Subcutaneous abdominal adipose tissue (tissue), 5 donors: Measurements from ENCODE around the gene COPS7A.
"Not testable (repeated sequence)": the region's sequence is repeated elsewhere in the genome, so short reads cannot be mapped to it uniquely, and the experiment has no call there.

ENCODE experiments used
- H3K27ac ChIP-seq: one replicate; pipeline ENCODE4 v1.7.0; 2013; ENCODE audit warnings: low read depth, mild to moderate bottlenecking, inconsistent platforms, low read length, moderate library complexity
- H3K27me3 ChIP-seq, 5 donors: one replicate each; pipeline ENCODE4 v1.7.0; 2013; ENCODE audit warnings: low read length in 5 of 5, inconsistent platforms in 1 of 5; ENCODE audit not compliant: control insufficient read depth in 5 of 5, insufficient read depth in 4 of 5
- H3K36me3 ChIP-seq, 5 donors: one replicate each; pipeline ENCODE4 v1.7.0; 2013; ENCODE audit warnings: low read length in 5 of 5; ENCODE audit not compliant: control insufficient read depth in 5 of 5, insufficient read depth in 5 of 5
- H3K4me1 ChIP-seq, 5 donors: one replicate each; pipeline ENCODE4 v1.7.0; 2013; ENCODE audit warnings: low read length in 5 of 5, mild to moderate bottlenecking in 3 of 5, moderate library complexity in 1 of 5; ENCODE audit not compliant: control insufficient read depth in 5 of 5, insufficient read depth in 5 of 5
- H3K4me3 ChIP-seq, 5 donors: one replicate each; pipeline ENCODE4 v1.7.0; 2013; ENCODE audit warnings: low read length in 5 of 5, low read depth in 1 of 5
- H3K9ac ChIP-seq, 5 donors: one replicate each; pipeline ENCODE4 v1.7.0; 2013; ENCODE audit warnings: low read length in 5 of 5, mild to moderate bottlenecking in 4 of 5, moderate library complexity in 3 of 5
- H3K9me3 ChIP-seq, 5 donors: one replicate each; pipeline ENCODE4 v1.7.0; 2013; ENCODE audit warnings: low read length in 5 of 5; ENCODE audit not compliant: control insufficient read depth in 5 of 5
- donor health status: healthy.
- donor health status: healthy.
- donor health status: healthy.
- donor health status: healthy.
- donor health status: healthy.

COPS7A gene

DNA sequence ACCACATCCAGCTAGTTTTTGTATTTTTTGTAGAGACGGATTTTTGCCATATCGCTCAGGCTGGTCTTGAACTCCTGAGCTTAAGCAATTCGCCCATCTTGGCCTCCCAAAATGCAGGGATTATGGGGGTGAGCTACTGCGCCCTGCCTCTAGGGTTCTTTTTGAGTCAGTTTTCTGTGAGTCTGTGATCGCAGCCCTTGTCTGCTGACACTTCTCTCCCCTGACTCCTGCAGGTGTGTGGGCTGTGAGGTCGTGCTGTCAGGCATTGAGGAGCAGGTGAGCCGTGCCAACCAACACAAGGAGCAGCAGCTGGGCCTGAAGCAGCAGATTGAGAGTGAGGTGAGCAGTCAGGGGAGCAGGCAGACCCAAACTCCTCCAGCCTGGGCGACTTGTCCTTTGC, 6.3 kb downstream of the COPS7A start:
- no peak overlapping the region for H3K4me3 ChIP-seq
- H3K36me3 ChIP-seq = peaks cover 6 to 69% (median 52%) of the 10 kb centered on the region in 5 donors
- peaks cover 0 to 9% (median 7%) of the 10 kb centered on the region in 5 donors for H3K4me1 ChIP-seq

GRCh38 chr12:6734506-6735387, 10.9 kb downstream of the COPS7A start:
- peak overlapping the region; percentile 49 for H3K27ac ChIP-seq
- H3K4me1 ChIP-seq = peaks cover 0 to 17% (median 15%) of the 10 kb centered on the region in 5 donors
- no peaks in the 10 kb centered on the region for H3K27me3 ChIP-seq
- H3K36me3 ChIP-seq = peaks cover 0 to 44% (median 27%) of the 10 kb centered on the region in 5 donors
- H3K9ac ChIP-seq = peak overlapping the region in 1 of 5 donors; percentile 28
- H3K4me3 ChIP-seq = no peak overlapping the region
- no peaks in the 10 kb centered on the region for H3K9me3 ChIP-seq

More for the DNA sequence above, 6.3 kb downstream of the COPS7A start:
- Histone ChIP-seq H3K27me3 (no peaks in the 10 kb centered on the region), H3K27ac (no peak overlapping the region), H3K9ac (no peak overlapping the region), H3K9me3 (no peaks in the 10 kb centered on the region)

DNA sequence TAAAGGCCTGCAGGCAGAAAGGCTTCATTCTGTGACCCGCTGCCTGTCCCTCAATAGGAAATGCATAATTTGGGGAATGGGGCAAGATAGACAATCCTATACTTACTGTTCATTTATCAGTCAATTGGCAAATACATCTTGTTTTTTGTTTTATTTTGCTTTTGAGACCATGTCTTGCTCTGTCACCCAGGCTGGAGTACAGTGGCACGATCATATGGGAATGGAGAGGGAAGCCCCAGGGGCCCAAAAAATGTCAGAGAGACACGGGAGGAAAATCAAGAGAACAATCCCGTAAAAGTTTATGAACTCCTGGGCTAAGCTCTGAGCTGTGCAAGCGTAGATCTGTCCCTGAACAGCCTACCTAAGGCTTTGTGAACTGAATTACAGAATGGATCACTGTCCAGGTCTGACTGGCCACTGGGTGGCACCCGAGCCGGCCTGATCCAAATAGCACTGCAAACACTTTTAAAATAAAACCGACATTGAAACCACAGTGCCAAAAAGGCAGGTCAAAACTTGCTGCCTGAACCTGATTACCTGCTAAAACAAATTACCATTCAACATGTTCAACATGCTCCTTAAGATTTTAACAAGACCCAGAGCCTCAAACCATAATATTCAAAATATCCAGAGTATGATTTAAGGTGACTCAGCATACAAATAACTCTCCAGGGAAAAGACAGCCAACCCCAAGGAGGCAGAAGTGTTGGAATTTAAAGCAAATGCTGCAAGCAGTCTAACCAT, 11.8 kb downstream of the COPS7A start:
- H3K9ac ChIP-seq = peak overlapping the region in 2 of 5 donors; percentile 24 to 28
- H3K9me3 ChIP-seq = no peaks in the 10 kb centered on the region
- no peak overlapping the region for H3K4me3 ChIP-seq
- H3K27me3 ChIP-seq = no peaks in the 10 kb centered on the region
- peak overlapping the region; percentile 49 for H3K27ac ChIP-seq
- H3K4me1 ChIP-seq = peaks cover 0 to 17% (median 15%) of the 10 kb centered on the region in 5 donors
- peaks cover 0 to 36% (median 18%) of the 10 kb centered on the region in 5 donors for H3K36me3 ChIP-seq

DNA sequence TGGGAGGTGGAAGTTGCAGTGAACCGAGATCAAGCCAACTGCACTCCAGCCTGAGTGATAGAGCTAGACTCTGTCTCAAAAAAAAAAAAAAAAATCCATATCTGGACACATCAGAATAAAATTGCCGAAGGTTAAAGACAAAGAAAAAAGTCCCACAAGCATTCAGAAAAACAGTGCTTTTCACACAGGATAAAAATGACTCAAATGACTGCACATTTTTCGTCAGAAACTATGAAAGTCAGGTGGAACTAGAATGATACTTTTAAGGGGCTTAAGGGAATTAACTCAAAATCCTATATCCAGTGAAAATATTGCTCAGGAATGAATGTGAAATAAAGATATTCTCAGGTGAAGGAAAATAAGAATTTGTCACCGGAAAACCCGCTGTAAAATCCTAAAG, 12.9 kb downstream of the COPS7A start:
- peaks cover 0 to 24% (median 8%) of the 10 kb centered on the region in 5 donors for H3K36me3 ChIP-seq
- peaks cover 0 to 17% (median 15%) of the 10 kb centered on the region in 5 donors for H3K4me1 ChIP-seq
- H3K4me3 ChIP-seq = no peak overlapping the region
- H3K27me3 ChIP-seq = no peaks in the 10 kb centered on the region
- no peak overlapping the region for H3K9ac ChIP-seq
- no peaks in the 10 kb centered on the region for H3K9me3 ChIP-seq
- no peak overlapping the region for H3K27ac ChIP-seq

DNA sequence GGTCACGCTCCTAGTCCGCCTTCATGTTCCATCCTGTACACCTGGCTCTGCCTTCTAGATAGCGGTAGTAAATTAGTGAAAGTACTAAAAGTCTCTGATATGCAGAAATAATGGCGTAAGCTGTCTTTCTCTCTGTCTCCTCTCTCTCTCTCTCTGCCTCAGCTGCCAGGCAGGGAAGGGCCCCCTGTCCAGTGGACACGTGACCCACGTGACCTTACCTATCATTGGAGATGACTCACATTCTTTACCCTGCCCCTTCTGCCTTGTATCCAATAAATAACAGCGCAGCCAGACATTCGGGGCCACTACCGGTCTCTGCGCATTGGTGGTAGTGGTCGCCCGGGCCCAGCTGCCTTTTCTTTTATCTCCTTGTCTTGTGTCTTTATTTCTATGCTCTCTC, 18.2 kb downstream of the COPS7A start:
- H3K4me1 ChIP-seq = peaks cover 4 to 18% (median 12%) of the 10 kb centered on the region in 5 donors
- not testable (repeated sequence) for H3K4me3 ChIP-seq, H3K27me3 ChIP-seq, H3K27ac ChIP-seq, H3K9ac ChIP-seq, H3K9me3 ChIP-seq
- peaks cover 0 to 12% (median 8%) of the 10 kb centered on the region in 5 donors for H3K36me3 ChIP-seq

DNA sequence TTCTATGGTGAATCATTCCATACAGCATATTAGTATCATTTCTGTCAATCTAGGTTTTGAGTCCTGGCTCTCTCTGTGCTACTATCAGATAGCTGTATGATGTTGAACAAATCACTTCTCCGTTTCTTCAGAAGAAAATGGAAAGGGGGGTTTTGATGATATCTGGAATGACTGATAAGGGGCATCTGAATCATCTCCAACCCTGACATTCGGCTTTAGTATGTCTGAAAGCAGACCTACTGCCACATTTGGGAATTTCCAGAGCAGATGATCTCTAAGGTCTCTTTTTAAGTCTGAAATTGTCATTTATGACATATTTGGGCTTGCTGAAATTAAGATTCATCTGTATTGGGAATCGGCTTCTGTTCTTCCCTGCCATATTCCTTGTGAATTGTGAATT, 19.0 kb downstream of the COPS7A start:
- no peaks in the 10 kb centered on the region for H3K9me3 ChIP-seq
- H3K36me3 ChIP-seq = peaks cover 0 to 20% (median 15%) of the 10 kb centered on the region in 5 donors
- no peak overlapping the region for H3K4me3 ChIP-seq
- no peak overlapping the region for H3K27ac ChIP-seq
- no peak overlapping the region for H3K9ac ChIP-seq
- H3K4me1 ChIP-seq = peaks cover 4 to 18% (median 12%) of the 10 kb centered on the region in 5 donors
- no peaks in the 10 kb centered on the region for H3K27me3 ChIP-seq

GRCh38 chr12:6743300-6743699, 19.5 kb downstream of the COPS7A start:
- H3K4me3 ChIP-seq, H3K9ac ChIP-seq, H3K27me3 ChIP-seq, H3K9me3 ChIP-seq, H3K27ac ChIP-seq: not testable (repeated sequence)
- Histone ChIP-seq H3K36me3 (peaks cover 0 to 25% (median 20%) of the 10 kb centered on the region in 5 donors), H3K4me1 (peaks cover 4 to 18% (median 12%) of the 10 kb centered on the region in 5 donors)

GRCh38 chr12:6745741-6746525, 22.1 kb downstream of the COPS7A start:
- no peaks in the 10 kb centered on the region for H3K9me3 ChIP-seq
- no peaks in the 10 kb centered on the region for H3K27me3 ChIP-seq
- H3K9ac ChIP-seq = peak overlapping the region in 3 of 5 donors; percentile 19 to 41 (median 31)
- H3K36me3 ChIP-seq = peaks cover 5 to 49% (median 45%) of the 10 kb centered on the region in 5 donors
- H3K4me3 ChIP-seq = peak overlapping the region in 1 of 5 donors; percentile 24
- H3K4me1 ChIP-seq = peaks cover 4 to 18% (median 12%) of the 10 kb centered on the region in 5 donors
- peak overlapping the region; percentile 14 for H3K27ac ChIP-seq

- Histone ChIP-seq H3K9me3 (no peaks in the 10 kb centered on the region), H3K36me3 (peaks cover 5 to 58% (median 53%) of the 10 kb centered on the region in 5 donors), H3K4me3 (no peak overlapping the region), H3K9ac (no peak overlapping the region), H3K27me3 (no peaks in the 10 kb centered on the region), H3K27ac (no peak overlapping the region), H3K4me1 (peaks cover 8 to 24% (median 19%) of the 10 kb centered on the region in 5 donors)
These were observed 23.4 kb downstream of the COPS7A start for GRCh38 chr12:6747216-6747615.
